ENCODE measurements around the gene IL21R.

IL21R gene

DNA sequence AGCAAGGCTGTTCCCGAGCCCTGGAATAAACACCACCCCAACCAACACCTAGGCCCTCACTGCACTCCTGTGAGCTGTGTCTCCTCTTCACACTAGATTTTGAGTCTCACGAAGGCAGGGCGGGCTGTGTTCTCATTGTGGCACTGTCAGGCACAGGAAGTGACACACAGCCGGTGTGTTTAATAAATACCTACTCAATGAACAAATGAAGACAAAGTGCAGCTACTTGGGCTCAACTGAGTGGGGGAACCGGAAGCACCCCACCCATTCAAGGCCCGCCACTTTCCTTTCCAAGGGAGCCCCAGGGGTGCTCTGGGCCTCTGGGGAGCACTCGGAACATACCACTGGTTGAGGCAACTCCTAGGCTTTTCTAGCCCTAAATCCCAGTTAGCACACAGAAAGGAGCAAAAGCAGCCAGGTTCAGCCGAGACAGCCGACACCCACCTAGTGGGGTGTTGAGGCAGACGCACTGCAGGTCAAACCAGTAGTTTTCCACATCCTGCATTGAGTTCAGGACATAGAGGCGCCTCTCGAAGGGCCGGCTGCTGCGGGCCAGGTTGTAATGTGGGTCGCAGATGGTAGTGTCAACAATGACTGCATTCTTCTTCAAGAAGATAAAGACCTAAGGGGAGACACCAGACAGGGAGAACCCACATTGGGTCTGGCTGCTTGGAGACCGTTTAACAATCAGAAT lies 90.1 kb downstream of the IL21R start:
- no peak for DNase-seq

- DNase-seq = no peak
Observed at GRCh38 chr16:27492588-27492979, 90.6 kb downstream of the IL21R start.

DNA sequence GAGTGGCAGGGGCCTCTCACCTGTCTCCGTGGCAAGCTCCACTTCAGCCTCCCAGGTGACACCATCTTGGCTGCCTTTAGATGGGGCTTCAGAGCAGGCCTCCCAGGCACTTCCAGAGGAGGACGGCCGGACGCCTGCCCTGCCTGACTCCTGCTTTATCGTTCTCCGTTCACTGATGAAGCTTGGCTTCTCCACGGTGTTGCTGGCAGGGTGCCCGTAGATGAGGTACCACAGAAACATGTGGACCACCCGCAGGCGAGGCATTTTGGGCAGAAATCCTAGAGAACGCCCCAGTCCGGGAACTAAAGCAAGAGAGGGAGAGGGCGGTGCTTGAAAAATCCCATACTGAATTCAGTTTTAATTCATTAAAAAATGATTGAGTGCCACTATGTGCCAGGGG lies 93.2 kb downstream of the IL21R start:
- no peak for DNase-seq

DNA sequence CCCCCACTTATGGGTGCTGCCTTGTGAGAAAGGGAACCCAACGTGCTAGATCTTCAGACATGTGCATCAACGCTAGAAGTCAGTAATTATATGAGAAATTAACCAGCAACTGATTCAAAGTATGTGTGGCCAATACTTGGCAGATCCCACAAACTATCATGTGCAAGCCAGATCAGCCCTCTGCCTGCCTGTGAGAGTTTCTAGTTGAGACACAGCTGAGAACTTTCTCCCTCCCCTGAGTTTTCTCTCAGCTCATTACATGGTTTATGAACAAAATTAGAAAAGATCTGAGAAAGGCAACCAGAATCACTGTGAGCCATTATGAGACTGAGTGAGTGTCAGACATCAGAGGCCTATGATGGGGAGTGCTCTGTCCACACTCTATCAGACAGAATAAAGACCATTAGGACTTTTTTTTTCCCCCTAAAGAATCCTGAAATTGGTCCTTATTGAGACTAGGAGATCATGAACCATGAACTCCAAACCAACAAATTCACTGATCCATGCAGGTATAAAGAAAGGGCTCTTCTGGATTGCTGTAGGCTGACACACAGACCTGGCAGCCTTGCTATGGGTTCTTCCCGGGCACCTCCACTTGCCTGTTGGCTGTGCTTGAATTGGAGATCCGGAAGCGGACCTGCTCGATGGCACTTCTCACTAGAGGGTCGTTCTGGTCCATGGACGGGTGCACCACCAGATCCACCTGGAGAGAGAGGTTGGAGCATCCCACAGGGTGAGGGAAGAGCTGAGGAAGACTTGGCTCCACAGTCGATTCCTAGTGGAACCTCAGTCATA lies 96.3 kb downstream of the IL21R start:
- DNase-seq = no peak

- DNase-seq = no peak
Observed at GRCh38 chr16:27498916-27499658, 97.1 kb downstream of the IL21R start.

GRCh38 chr16:27499659-27500055 lies 97.7 kb downstream of the IL21R start:
- DNase-seq = no peak

- no peak for DNase-seq
Observed at GRCh38 chr16:27500801-27501200, 98.8 kb downstream of the IL21R start.

All from stimulated activated CD4-positive, alpha-beta T cell treated with anti-CD3 and anti-CD28 coated beads, Interleukin-2, amount 100 ng/mL, for 24 hours (primary cell).